H9 (cell line): ENCODE data around the gene KDM2A. TPM values are rescaled to one million over a fixed set of nuclear protein-coding genes. Genes with fewer than 3 reads are reported as not detected.

Experiments
- DNase-seq: peaks from one replicate; pipeline ENCODE4 v3.0.0-alpha.2; 2017
- H2AFZ ChIP-seq: one replicate; pipeline ENCODE4 v1.6.1; 2013; ENCODE audit warnings: mild to moderate bottlenecking, low read length, control low read depth, moderate library complexity
- H2AK5ac ChIP-seq: 2 replicates; pipeline ENCODE4 v1.6.1; 2013; ENCODE audit warnings: low read length, control low read depth, mixed read lengths; ENCODE audit not compliant: insufficient read length
- H2BK120ac ChIP-seq: one replicate; pipeline ENCODE4 v1.6.1; 2013; ENCODE audit warnings: low read depth, mild to moderate bottlenecking, low read length, control low read depth, inconsistent platforms; ENCODE audit not compliant: poor library complexity, severe bottlenecking
- H2BK12ac ChIP-seq: 2 replicates; pipeline ENCODE4 v1.6.1; 2013; ENCODE audit warnings: low read length, control low read depth, mixed read lengths, low read depth; ENCODE audit not compliant: insufficient read length
- H2BK15ac ChIP-seq: 2 replicates; pipeline ENCODE4 v1.6.1; 2013; ENCODE audit warnings: low read depth, low read length, control low read depth
- H2BK20ac ChIP-seq: one replicate; pipeline ENCODE4 v1.6.1; 2013; ENCODE audit warnings: low read depth, mild to moderate bottlenecking, low read length, control low read depth, inconsistent platforms; ENCODE audit not compliant: poor library complexity, severe bottlenecking
- H2BK5ac ChIP-seq: 2 replicates; pipeline ENCODE4 v1.6.1; 2013; ENCODE audit warnings: low read length, control low read depth, mixed read lengths; ENCODE audit not compliant: insufficient read length
- H3K14ac ChIP-seq: 2 replicates; pipeline ENCODE4 v1.6.1; 2013; ENCODE audit warnings: low read length, control low read depth; ENCODE audit not compliant: insufficient read depth
- H3K18ac ChIP-seq: 2 replicates; pipeline ENCODE4 v1.6.1; 2013; ENCODE audit warnings: low read depth, mild to moderate bottlenecking, mixed read lengths, low read length, control low read depth; ENCODE audit not compliant: insufficient read length
- H3K23ac ChIP-seq: 2 replicates; pipeline ENCODE4 v1.6.1; 2013; ENCODE audit warnings: low read length, control low read depth, mixed read lengths, low read depth; ENCODE audit not compliant: insufficient read length
- H3K23me2 ChIP-seq: 2 replicates; pipeline ENCODE4 v1.6.1; 2013; ENCODE audit warnings: low read depth, mild to moderate bottlenecking, mixed read lengths, low read length, control low read depth; ENCODE audit not compliant: insufficient read length, poor library complexity, severe bottlenecking
- H3K27ac ChIP-seq: 2 replicates; pipeline ENCODE4 v1.5.1; 2013; ENCODE audit warnings: low read length, control low read depth, mixed read lengths, low read depth; ENCODE audit not compliant: insufficient read length
- H3K27me3 ChIP-seq: 2 replicates; pipeline ENCODE4 v1.6.1; 2013; ENCODE audit warnings: low read length, control low read depth, inconsistent platforms; ENCODE audit not compliant: insufficient read depth
- H3K4ac ChIP-seq: 2 replicates; pipeline ENCODE4 v1.6.1; 2013; ENCODE audit warnings: low read depth, mild to moderate bottlenecking, control low read depth, inconsistent platforms, low read length, moderate library complexity
- H3K4me1 ChIP-seq: 2 replicates; pipeline ENCODE4 v1.6.1; 2013; ENCODE audit warnings: low read length, control low read depth, inconsistent platforms; ENCODE audit not compliant: insufficient read depth
- H3K4me2 ChIP-seq: 2 replicates; pipeline ENCODE4 v1.6.1; 2013; ENCODE audit warnings: low read length, control low read depth, mixed read lengths; ENCODE audit not compliant: insufficient read length, insufficient read depth
- H3K56ac ChIP-seq: 2 replicates; pipeline ENCODE4 v1.6.1; 2013; ENCODE audit warnings: low read depth, mild to moderate bottlenecking, mixed read lengths, low read length, control low read depth; ENCODE audit not compliant: insufficient read length
- H3K79me1 ChIP-seq: 2 replicates; pipeline ENCODE4 v1.6.1; 2013; ENCODE audit warnings: low read depth, mild to moderate bottlenecking, moderate library complexity, low read length, control low read depth, inconsistent platforms; ENCODE audit not compliant: insufficient read depth, poor library complexity, severe bottlenecking
- H3K79me2 ChIP-seq: 2 replicates; pipeline ENCODE4 v1.6.1; 2013; ENCODE audit warnings: low read length, control low read depth, inconsistent platforms; ENCODE audit not compliant: insufficient read depth
- H3K9ac ChIP-seq: 2 replicates; pipeline ENCODE4 v1.6.1; 2013; ENCODE audit warnings: low read length, control low read depth, mixed read lengths; ENCODE audit not compliant: insufficient read length; ENCODE audit errors: extremely low read depth
- H3K9me3 ChIP-seq: one replicate; pipeline ENCODE4 v1.6.1; 2013; ENCODE audit warnings: low read depth, low read length, inconsistent platforms; ENCODE audit not compliant: control insufficient read depth
- H3T11ph ChIP-seq: one replicate; pipeline ENCODE4 v1.6.1; 2013; ENCODE audit warnings: mild to moderate bottlenecking, low read length, control low read depth, inconsistent platforms
- H4K20me1 ChIP-seq: one replicate; pipeline ENCODE4 v1.6.1; 2013; ENCODE audit not compliant: control insufficient read depth, insufficient read length, insufficient read depth
- H4K5ac ChIP-seq: 2 replicates; pipeline ENCODE4 v1.6.1; 2013; ENCODE audit warnings: low read depth, mild to moderate bottlenecking, mixed read lengths, low read length, control low read depth; ENCODE audit not compliant: insufficient read length
- H4K8ac ChIP-seq: replicated peaks from 2 replicates; pipeline ENCODE4 v1.6.1; 2013; ENCODE audit warnings: low read length, control low read depth, mixed read lengths, low read depth; ENCODE audit not compliant: insufficient read length
- H4K91ac ChIP-seq: 2 replicates; pipeline ENCODE4 v1.6.1; 2013; ENCODE audit warnings: low read depth, mild to moderate bottlenecking, moderate library complexity, mixed read lengths, low read length, control low read depth; ENCODE audit not compliant: insufficient read length
- H3K27ac Mint-ChIP-seq, 3 experiments: 2 replicates in 2 of 3; 3 replicates in 1 of 3; pipeline ENCODE4 v1.8.0; 2020 to 2021; ENCODE audit warnings: mixed read lengths in 3 of 3, mild to moderate bottlenecking in 1 of 3, moderate library complexity in 1 of 3
- H3K27me3 Mint-ChIP-seq: 2 replicates; pipeline ENCODE4 v1.8.0; 2021; ENCODE audit warnings: low read depth, mild to moderate bottlenecking, moderate library complexity, mixed read lengths
- H3K36me3 Mint-ChIP-seq, 3 experiments: 2 replicates in 2 of 3; 3 replicates in 1 of 3; pipeline ENCODE4 v1.8.0; 2020 to 2021; ENCODE audit warnings: low read depth in 3 of 3, mixed read lengths in 3 of 3; ENCODE audit not compliant: insufficient read depth in 1 of 3
- H3K4me1 Mint-ChIP-seq, 2 experiments: 2 replicates each; pipeline ENCODE4 v1.8.0; 2020; ENCODE audit warnings: mixed read lengths in 2 of 2
- H3K4me3 Mint-ChIP-seq, 2 experiments: 2 replicates in 1 of 2; 3 replicates in 1 of 2; pipeline ENCODE4 v1.8.0; 2020 to 2021; ENCODE audit warnings: mild to moderate bottlenecking in 2 of 2, mixed read lengths in 2 of 2, moderate library complexity in 1 of 2
- H3K9me3 Mint-ChIP-seq, 2 experiments: 2 replicates in 1 of 2; 3 replicates in 1 of 2; pipeline ENCODE4 v1.8.0; 2020; ENCODE audit warnings: mild to moderate bottlenecking in 2 of 2, mixed read lengths in 2 of 2, moderate library complexity in 1 of 2
- whole genome bisulfite sequencing: extraction: QIAGEN DNeasy Blood & Tissue Kit; methylation state at CpG from one replicate; pipeline ENCODE4 v1.1.7; 2013; ENCODE audit warnings: missing lambda C conversion rate, low lambda C conversion rate, mixed read lengths; ENCODE audit not compliant: insufficient read length; ENCODE audit errors: extremely low coverage; 5-methylcytosine and 5-hydroxymethylcytosine counted together
- total RNA-seq: library from RNA; stranded (reverse); gene quantifications from 2 replicates; pipeline ENCODE4 v1.2.1, GENCODE V29; 2021
- TF ChIP-seq, protein P1 (sequence below): fragments of 200-600 bp; sonication (generic); conservative IDR thresholded peaks from 3 replicates; pipeline ENCODE4 v1.8.0; 2021; ENCODE audit warnings: antibody characterized with exemption, mild to moderate bottlenecking

KDM2A gene
- total RNA-seq, 1 experiment from 2014 or later: 85.9 TPM

GRCh38 chr11:67255864-67256263, 136.8 kb downstream of the KDM2A start:
- H3K36me3 Mint-ChIP-seq: peaks cover 40 to 68% (median 61%) of the 10 kb centered on the region in 3 experiments; a peak in 6 of 7 replicates

More at GRCh38 chr11:67255864-67256263, 136.8 kb downstream of the KDM2A start:
- Histone ChIP-seq H3K27me3 (no peaks in the 10 kb centered on the region), H3K14ac (no peak overlapping the region), H4K20me1 (no peaks in the 10 kb centered on the region), H3K4ac (no peak overlapping the region), H3K23ac (no peak overlapping the region), H3K9ac (no peak overlapping the region), H2BK12ac (no peak overlapping the region), H3K18ac (no peak overlapping the region), H3K56ac (no peak overlapping the region), H2BK15ac (no peak overlapping the region), H2BK20ac (no peak overlapping the region), H3K4me2 (no peak overlapping the region), H3K23me2 (no peaks in the 10 kb centered on the region), H2AK5ac (no peak overlapping the region), H4K8ac (no peak overlapping the region), H4K5ac (no peak overlapping the region), H2BK5ac (no peak overlapping the region), H2BK120ac (no peak overlapping the region), H4K91ac (no peak overlapping the region), H3K9me3 (no peaks in the 10 kb centered on the region), H2AFZ (no peak overlapping the region), H3K4me1 (no peaks in the 10 kb centered on the region), H3K27ac (no peak overlapping the region), H3K79me2 (no peaks in the 10 kb centered on the region), H3K79me1 (no peaks in the 10 kb centered on the region), H3T11ph (no peak overlapping the region)
- no peak for DNase-seq
- no CpG with 5 or more reads among the region's 8 CpGs for WGBS
- no peak overlapping the region; a peak in 1 of 7 replicates for H3K27ac Mint-ChIP-seq
- H3K9me3 Mint-ChIP-seq: no peaks in the 10 kb centered on the region
- TF ChIP-seq, protein P1, sequence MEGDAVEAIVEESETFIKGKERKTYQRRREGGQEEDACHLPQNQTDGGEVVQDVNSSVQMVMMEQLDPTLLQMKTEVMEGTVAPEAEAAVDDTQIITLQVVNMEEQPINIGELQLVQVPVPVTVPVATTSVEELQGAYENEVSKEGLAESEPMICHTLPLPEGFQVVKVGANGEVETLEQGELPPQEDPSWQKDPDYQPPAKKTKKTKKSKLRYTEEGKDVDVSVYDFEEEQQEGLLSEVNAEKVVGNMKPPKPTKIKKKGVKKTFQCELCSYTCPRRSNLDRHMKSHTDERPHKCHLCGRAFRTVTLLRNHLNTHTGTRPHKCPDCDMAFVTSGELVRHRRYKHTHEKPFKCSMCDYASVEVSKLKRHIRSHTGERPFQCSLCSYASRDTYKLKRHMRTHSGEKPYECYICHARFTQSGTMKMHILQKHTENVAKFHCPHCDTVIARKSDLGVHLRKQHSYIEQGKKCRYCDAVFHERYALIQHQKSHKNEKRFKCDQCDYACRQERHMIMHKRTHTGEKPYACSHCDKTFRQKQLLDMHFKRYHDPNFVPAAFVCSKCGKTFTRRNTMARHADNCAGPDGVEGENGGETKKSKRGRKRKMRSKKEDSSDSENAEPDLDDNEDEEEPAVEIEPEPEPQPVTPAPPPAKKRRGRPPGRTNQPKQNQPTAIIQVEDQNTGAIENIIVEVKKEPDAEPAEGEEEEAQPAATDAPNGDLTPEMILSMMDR: no peak
- H3K4me3 Mint-ChIP-seq: no peak overlapping the region
- H3K27me3 Mint-ChIP-seq: peaks cover 7% of the 10 kb centered on the region
- H3K4me1 Mint-ChIP-seq: no peaks in the 10 kb centered on the region
